ENCODE measurements around the gene LYPD4.

Gene LYPD4

GRCh38 chr19:41807176-41807575, 37.3 kb downstream of the LYPD4 start:
- DNase-seq (ENCODE audit: low read depth, low spot score): no peak
- H3K9ac ChIP-seq (ENCODE audit: insufficient read length, low read depth): no peak overlapping the region
- H3K27me3 ChIP-seq (ENCODE audit: insufficient read depth, insufficient read length): no peaks in the 10 kb centered on the region
- H3K9me3 ChIP-seq (ENCODE audit: insufficient read depth, low read length): no peaks in the 10 kb centered on the region
- no peaks in the 10 kb centered on the region for H3K36me3 ChIP-seq (ENCODE audit: insufficient read depth, insufficient read length, low read length)
- H3K4me1 ChIP-seq (ENCODE audit: insufficient read depth, insufficient read length): peaks cover 2% of the 10 kb centered on the region
- no peak overlapping the region for H3K4me3 ChIP-seq (ENCODE audit: insufficient read length, low read depth)
- no peak for TF ChIP-seq SUZ12 (IDR thresholded peaks at IDR 0.05; ENCODE audit: extremely low read depth, insufficient read depth, insufficient read length)

- H3K9ac ChIP-seq (ENCODE audit: insufficient read length, low read depth): no peak overlapping the region
- DNase-seq (ENCODE audit: low read depth, low spot score): no peak
- no peaks in the 10 kb centered on the region for H3K27me3 ChIP-seq (ENCODE audit: insufficient read depth, insufficient read length)
- peaks cover 2% of the 10 kb centered on the region for H3K4me1 ChIP-seq (ENCODE audit: insufficient read depth, insufficient read length)
- TF ChIP-seq ZNF274 (IDR thresholded peaks at IDR 0.05; ENCODE audit: low read depth, low read length): no peak
- no peak for TF ChIP-seq SUZ12 (IDR thresholded peaks at IDR 0.05; ENCODE audit: extremely low read depth, insufficient read depth, insufficient read length)
- no peak for TF ChIP-seq YY1 (IDR thresholded peaks at IDR 0.05; ENCODE audit: insufficient read depth, insufficient read length)
- H3K4me3 ChIP-seq (ENCODE audit: insufficient read length, low read depth): no peak overlapping the region
- no peaks in the 10 kb centered on the region for H3K36me3 ChIP-seq (ENCODE audit: insufficient read depth, insufficient read length, low read length)
- H3K9me3 ChIP-seq (ENCODE audit: insufficient read depth, low read length): peaks cover 7% of the 10 kb centered on the region; the same call in 1 of the 2 replicates
Observed at GRCh38 chr19:41804336-41804735, 40.1 kb downstream of the LYPD4 start.

- H3K27me3 ChIP-seq (ENCODE audit: insufficient read depth, insufficient read length): no peaks in the 10 kb centered on the region
- H3K36me3 ChIP-seq (ENCODE audit: insufficient read depth, insufficient read length, low read length): no peaks in the 10 kb centered on the region
- peaks cover 2% of the 10 kb centered on the region for H3K4me1 ChIP-seq (ENCODE audit: insufficient read depth, insufficient read length)
- no peak overlapping the region for H3K4me3 ChIP-seq (ENCODE audit: insufficient read length, low read depth)
- no peak for DNase-seq (ENCODE audit: low read depth, low spot score)
- no peak overlapping the region for H3K9ac ChIP-seq (ENCODE audit: insufficient read length, low read depth)
- peaks cover 7% of the 10 kb centered on the region; the same call in 1 of the 2 replicates for H3K9me3 ChIP-seq (ENCODE audit: insufficient read depth, low read length)
- TF ChIP-seq SUZ12 (IDR thresholded peaks at IDR 0.05; ENCODE audit: extremely low read depth, insufficient read depth, insufficient read length): no peak
- no peak for TF ChIP-seq ZNF274 (IDR thresholded peaks at IDR 0.05; ENCODE audit: low read depth, low read length)
- TF ChIP-seq YY1 (IDR thresholded peaks at IDR 0.05; ENCODE audit: insufficient read depth, insufficient read length): no peak
Observed at GRCh38 chr19:41802770-41803169, 41.7 kb downstream of the LYPD4 start.

GRCh38 chr19:41801792-41802211, 42.7 kb downstream of the LYPD4 start:
- TF ChIP-seq YY1 (IDR thresholded peaks at IDR 0.05; ENCODE audit: insufficient read depth, insufficient read length) (no peak), SUZ12 (IDR thresholded peaks at IDR 0.05; ENCODE audit: extremely low read depth, insufficient read depth, insufficient read length) (no peak), ZNF274 (IDR thresholded peaks at IDR 0.05; ENCODE audit: low read depth, low read length) (no peak)
- Histone ChIP-seq H3K4me1 (ENCODE audit: insufficient read depth, insufficient read length) (peaks cover 2% of the 10 kb centered on the region), H3K27me3 (ENCODE audit: insufficient read depth, insufficient read length) (no peaks in the 10 kb centered on the region), H3K9ac (ENCODE audit: insufficient read length, low read depth) (no peak overlapping the region), H3K36me3 (ENCODE audit: insufficient read depth, insufficient read length, low read length) (no peaks in the 10 kb centered on the region), H3K9me3 (ENCODE audit: insufficient read depth, low read length) (peaks cover 7% of the 10 kb centered on the region; the same call in 1 of the 2 replicates), H3K4me3 (ENCODE audit: insufficient read length, low read depth) (no peak overlapping the region)
- no peak for DNase-seq (ENCODE audit: low read depth, low spot score)

GRCh38 chr19:41801031-41801430, 43.5 kb downstream of the LYPD4 start:
- H3K9ac ChIP-seq (ENCODE audit: insufficient read length, low read depth): no peak overlapping the region

GRCh38 chr19:41799444-41800000, 45.0 kb downstream of the LYPD4 start:
- Histone ChIP-seq H3K9me3 (ENCODE audit: insufficient read depth, low read length) (peaks cover 7% of the 10 kb centered on the region; the same call in 1 of the 2 replicates), H3K36me3 (ENCODE audit: insufficient read depth, insufficient read length, low read length) (no peaks in the 10 kb centered on the region), H3K4me3 (ENCODE audit: insufficient read length, low read depth) (no peak overlapping the region), H3K4me1 (ENCODE audit: insufficient read depth, insufficient read length) (peaks cover 2% of the 10 kb centered on the region), H3K9ac (ENCODE audit: insufficient read length, low read depth) (no peak overlapping the region), H3K27me3 (ENCODE audit: insufficient read depth, insufficient read length) (peaks cover 6% of the 10 kb centered on the region)
- no peak for DNase-seq (ENCODE audit: low read depth, low spot score)
- no peak for TF ChIP-seq SUZ12 (IDR thresholded peaks at IDR 0.05; ENCODE audit: extremely low read depth, insufficient read depth, insufficient read length)
- TF ChIP-seq YY1 (IDR thresholded peaks at IDR 0.05; ENCODE audit: insufficient read depth, insufficient read length): no peak
- no peak for TF ChIP-seq ZNF274 (IDR thresholded peaks at IDR 0.05; ENCODE audit: low read depth, low read length)

More at GRCh38 chr19:41801031-41801430, 43.5 kb downstream of the LYPD4 start:
- no peak for TF ChIP-seq SUZ12 (IDR thresholded peaks at IDR 0.05; ENCODE audit: extremely low read depth, insufficient read depth, insufficient read length)
- no peak for TF ChIP-seq YY1 (IDR thresholded peaks at IDR 0.05; ENCODE audit: insufficient read depth, insufficient read length)
- TF ChIP-seq ZNF274 (IDR thresholded peaks at IDR 0.05; ENCODE audit: low read depth, low read length): no peak
- no peak for DNase-seq (ENCODE audit: low read depth, low spot score)
- Histone ChIP-seq H3K4me3 (ENCODE audit: insufficient read length, low read depth) (no peak overlapping the region), H3K4me1 (ENCODE audit: insufficient read depth, insufficient read length) (peaks cover 2% of the 10 kb centered on the region), H3K9me3 (ENCODE audit: insufficient read depth, low read length) (peaks cover 7% of the 10 kb centered on the region; the same call in 1 of the 2 replicates), H3K36me3 (ENCODE audit: insufficient read depth, insufficient read length, low read length) (no peaks in the 10 kb centered on the region), H3K27me3 (ENCODE audit: insufficient read depth, insufficient read length) (peaks cover 6% of the 10 kb centered on the region)

- TF ChIP-seq ZNF274 (IDR thresholded peaks at IDR 0.05; ENCODE audit: low read depth, low read length): no peak
- TF ChIP-seq SUZ12 (IDR thresholded peaks at IDR 0.05; ENCODE audit: extremely low read depth, insufficient read depth, insufficient read length): no peak
- no peak for TF ChIP-seq YY1 (IDR thresholded peaks at IDR 0.05; ENCODE audit: insufficient read depth, insufficient read length)
- DNase-seq (ENCODE audit: low read depth, low spot score): no peak
- Histone ChIP-seq H3K36me3 (ENCODE audit: insufficient read depth, insufficient read length, low read length) (no peaks in the 10 kb centered on the region), H3K9me3 (ENCODE audit: insufficient read depth, low read length) (peaks cover 7% of the 10 kb centered on the region; the same call in 1 of the 2 replicates), H3K27me3 (ENCODE audit: insufficient read depth, insufficient read length) (peaks cover 12% of the 10 kb centered on the region), H3K9ac (ENCODE audit: insufficient read length, low read depth) (no peak overlapping the region), H3K4me1 (ENCODE audit: insufficient read depth, insufficient read length) (no peaks in the 10 kb centered on the region), H3K4me3 (ENCODE audit: insufficient read length, low read depth) (no peak overlapping the region)
Observed at GRCh38 chr19:41796901-41797300, 47.6 kb downstream of the LYPD4 start.

Measured in NT2/D1 (cell line).